Fibroblast of lung (primary cell): ENCODE measurements around the gene APC. TPM values are rescaled to one million over a fixed set of nuclear protein-coding genes. Genes with fewer than 3 reads are reported as not detected.

Experiments
- DNase-seq, 2 donors: peaks; one replicate each; pipeline versions ENCODE4 v3.0.0 to v3.0.0-alpha.2; 2010; ENCODE audit warnings: low read depth in 2 of 2
- H2AFZ ChIP-seq: 2 replicates; pipeline ENCODE4 v1.5.1; 2012; ENCODE audit warnings: low read length, control low read depth, inconsistent platforms
- H3K27ac ChIP-seq: 2 replicates; pipeline ENCODE4 v1.5.1; 2011; ENCODE audit warnings: low read length, control low read depth; ENCODE audit not compliant: insufficient read depth
- H3K27me3 ChIP-seq: 2 replicates; pipeline ENCODE4 v1.5.1; 2011; ENCODE audit warnings: mild to moderate bottlenecking, low read length; ENCODE audit not compliant: control insufficient read depth, insufficient read depth
- H3K36me3 ChIP-seq: 2 replicates; pipeline ENCODE4 v1.5.1; 2011; ENCODE audit warnings: low read length; ENCODE audit not compliant: control insufficient read depth, insufficient read depth
- H3K4me1 ChIP-seq: 2 replicates; pipeline ENCODE4 v1.5.1; 2011; ENCODE audit warnings: low read length; ENCODE audit not compliant: control insufficient read depth, insufficient read depth; ENCODE audit errors: extremely low read depth
- H3K4me2 ChIP-seq: 2 replicates; pipeline ENCODE4 v1.5.1; 2011; ENCODE audit warnings: low read length, control low read depth; ENCODE audit not compliant: insufficient read depth; ENCODE audit errors: extremely low read depth
- H3K4me3 ChIP-seq, 4 experiments: fragments of 200-600 bp in 1 of 4; sonication (generic) in 1 of 4; replicated peaks in 1 of 4; 2 replicates each; pipeline ENCODE4 v1.5.1; 2011 to 2016; ENCODE audit warnings: low read length in 4 of 4, low read depth in 3 of 4, mild to moderate bottlenecking in 3 of 4, control low read depth in 2 of 4, inconsistent platforms in 1 of 4, mixed read lengths in 1 of 4; ENCODE audit not compliant: insufficient read depth in 1 of 4; ENCODE audit errors: control extremely low read depth in 1 of 4
- H3K79me2 ChIP-seq: 2 replicates; pipeline ENCODE4 v1.5.1; 2012; ENCODE audit warnings: mild to moderate bottlenecking, low read length, inconsistent platforms; ENCODE audit not compliant: control insufficient read depth, insufficient read depth
- H3K9ac ChIP-seq: 2 replicates; pipeline ENCODE4 v1.5.1; 2011; ENCODE audit warnings: mild to moderate bottlenecking, low read length, control low read depth; ENCODE audit not compliant: insufficient read depth
- H3K9me3 ChIP-seq: 2 replicates; pipeline ENCODE4 v1.5.1; 2012; ENCODE audit warnings: low read depth, low read length; ENCODE audit not compliant: control insufficient read depth, insufficient read depth
- H4K20me1 ChIP-seq: 2 replicates; pipeline ENCODE4 v1.5.1; 2011; ENCODE audit warnings: low read length; ENCODE audit not compliant: control insufficient read depth, insufficient read depth; ENCODE audit errors: extremely low read depth
- CTCF ChIP-seq, 2 donors: IDR thresholded peaks in 1 of 2; conservative IDR thresholded peaks in 1 of 2; 1 replicate in 1 of 2; 2 replicates in 1 of 2; pipeline ENCODE4 v1.5.1; 2011 to 2012; ENCODE audit warnings: low read length in 2 of 2, control low read depth in 1 of 2, inconsistent platforms in 1 of 2, low read depth in 1 of 2, mild to moderate bottlenecking in 1 of 2
- EZH2 ChIP-seq: IDR thresholded peaks from 2 replicates; pipeline ENCODE4 v1.5.1; 2012; ENCODE audit warnings: low read length, control low read depth, mild to moderate bottlenecking; ENCODE audit errors: missing control alignments
- polyA plus RNA-seq, 2 donors: library from polyadenylated mRNA; depleted of rRNA in 1 of 2; stranded (reverse) in 1 of 2; unstranded in 1 of 2; fragments of >200 nt; gene quantifications; 2 replicates each; pipeline ENCODE4 v1.2.1, GENCODE V29; 2011 to 2012; ENCODE audit warnings: missing spikeins in 1 of 2
- total RNA-seq: library from RNA; depleted of rRNA; stranded (reverse); fragments of >200 nt; gene quantifications from 2 replicates; pipeline ENCODE4 v1.2.1, GENCODE V29; 2014

Gene APC
- total and polyA plus RNA-seq, 2 donors (not counting 1 experiment from before 2014, with no cell fraction given), result 23.6 to 69.9 TPM

- Histone ChIP-seq H4K20me1 (no peaks in the 10 kb centered on the region), H3K27me3 (no peaks in the 10 kb centered on the region), H3K36me3 (peaks cover 7% of the 10 kb centered on the region), H3K4me1 (no peaks in the 10 kb centered on the region), H3K9me3 (no peaks in the 10 kb centered on the region), H2AFZ (no peak overlapping the region), H3K9ac (no peak overlapping the region), H3K4me2 (no peak overlapping the region), H3K27ac (no peak overlapping the region), H3K79me2 (no peaks in the 10 kb centered on the region), H3K4me3 (no peak overlapping the region)
- TF ChIP-seq EZH2 (no peak), CTCF (conservative IDR thresholded peaks at IDR 0.05 in 1 of 2, IDR thresholded peaks at IDR 0.05 in 1 of 2; ENCODE audit: low read depth in 1 of 2, low read length in 2 of 2) (no peak)
- DNase-seq, result no peak
These were observed 55.5 kb downstream of the APC start for GRCh38 chr5:112793201-112793600.

GRCh38 chr5:112794410-112794809 is 56.7 kb downstream of the APC start:
- Histone ChIP-seq H3K4me3 (no peak overlapping the region), H3K36me3 (peaks cover 7% of the 10 kb centered on the region), H4K20me1 (no peaks in the 10 kb centered on the region), H3K9ac (no peak overlapping the region), H3K27ac (no peak overlapping the region), H3K4me1 (no peaks in the 10 kb centered on the region), H3K27me3 (no peaks in the 10 kb centered on the region), H3K9me3 (no peaks in the 10 kb centered on the region), H3K79me2 (no peaks in the 10 kb centered on the region), H3K4me2 (no peak overlapping the region), H2AFZ (no peak overlapping the region)
- no peak for DNase-seq
- no peak for TF ChIP-seq CTCF (conservative IDR thresholded peaks at IDR 0.05 in 1 of 2, IDR thresholded peaks at IDR 0.05 in 1 of 2; ENCODE audit: low read depth in 1 of 2, low read length in 2 of 2)
- TF ChIP-seq EZH2, result no peak

- Histone ChIP-seq H3K36me3 (peaks cover 7% of the 10 kb centered on the region), H3K79me2 (no peaks in the 10 kb centered on the region), H3K27ac (no peak overlapping the region), H3K4me1 (no peaks in the 10 kb centered on the region), H3K4me3 (no peak overlapping the region), H2AFZ (no peak overlapping the region), H3K4me2 (no peak overlapping the region), H3K27me3 (no peaks in the 10 kb centered on the region), H4K20me1 (no peaks in the 10 kb centered on the region), H3K9me3 (no peaks in the 10 kb centered on the region), H3K9ac (no peak overlapping the region)
- no peak for DNase-seq
- TF ChIP-seq EZH2 (no peak), CTCF (conservative IDR thresholded peaks at IDR 0.05 in 1 of 2, IDR thresholded peaks at IDR 0.05 in 1 of 2; ENCODE audit: low read depth in 1 of 2, low read length in 2 of 2) (no peak)
These were observed 57.7 kb downstream of the APC start for GRCh38 chr5:112795342-112795741.
